Endodermal cell (in vitro differentiated cells): ENCODE measurements around the gene ASIP. TPM values are rescaled to one million over a fixed set of nuclear protein-coding genes. Genes with fewer than 3 reads are reported as not detected.

Source experiments
- DNase-seq: peaks from one replicate; pipeline ENCODE4 v3.0.0-alpha.2; 2017
- H3K27ac ChIP-seq: 2 replicates; pipeline ENCODE4 v1.5.1; 2013; ENCODE audit warnings: mild to moderate bottlenecking, low read depth, low read length, moderate library complexity
- H3K27me3 ChIP-seq: 2 replicates; pipeline ENCODE4 v1.6.1; 2013; ENCODE audit warnings: mild to moderate bottlenecking, low read length, moderate library complexity; ENCODE audit not compliant: insufficient read depth, control insufficient read depth, poor library complexity, severe bottlenecking
- H3K36me3 ChIP-seq: 2 replicates; pipeline ENCODE4 v1.7.0; 2013; ENCODE audit warnings: mild to moderate bottlenecking, low read length, moderate library complexity; ENCODE audit not compliant: control insufficient read depth, insufficient read depth
- H3K4me1 ChIP-seq: one replicate; pipeline ENCODE4 v1.7.0; 2013; ENCODE audit warnings: low read length; ENCODE audit not compliant: control insufficient read depth, insufficient read depth
- H3K4me3 ChIP-seq: 2 replicates; pipeline ENCODE4 v1.5.1; 2013; ENCODE audit warnings: mild to moderate bottlenecking, low read length, moderate library complexity
- H3K9ac ChIP-seq: 2 replicates; pipeline ENCODE4 v1.6.1; 2013; ENCODE audit warnings: mild to moderate bottlenecking, low read length, moderate library complexity; ENCODE audit not compliant: poor library complexity, severe bottlenecking; ENCODE audit errors: extremely low read depth
- H3K9me3 ChIP-seq: 2 replicates; pipeline ENCODE4 v1.6.1; 2013; ENCODE audit warnings: mild to moderate bottlenecking, low read length, moderate library complexity; ENCODE audit not compliant: control insufficient read depth
- H3K27ac Mint-ChIP-seq: 2 replicates; pipeline ENCODE4 v1.8.0; 2020; ENCODE audit warnings: mixed read lengths
- H3K27me3 Mint-ChIP-seq: 2 replicates; pipeline ENCODE4 v1.8.0; 2021; ENCODE audit warnings: mild to moderate bottlenecking, mixed read lengths; ENCODE audit not compliant: insufficient read depth
- H3K36me3 Mint-ChIP-seq: 2 replicates; pipeline ENCODE4 v1.8.0; 2020; ENCODE audit warnings: low read depth, mixed read lengths
- H3K4me1 Mint-ChIP-seq: 2 replicates; pipeline ENCODE4 v1.8.0; 2020; ENCODE audit warnings: mixed read lengths
- H3K4me3 Mint-ChIP-seq: 2 replicates; pipeline ENCODE4 v1.8.0; 2020; ENCODE audit warnings: mild to moderate bottlenecking, moderate library complexity, mixed read lengths
- H3K9me3 Mint-ChIP-seq: 2 replicates; pipeline ENCODE4 v1.8.0; 2020; ENCODE audit warnings: mild to moderate bottlenecking, mixed read lengths
- WGBS, 2 experiments: methylation state at CpG; one replicate each; pipeline versions ENCODE4 v1.1.5 to v1.1.7; 2013; ENCODE audit warnings: missing lambda C conversion rate in 2 of 2, mixed read lengths in 1 of 2; ENCODE audit not compliant: insufficient coverage in 1 of 2, insufficient read length in 1 of 2; 5-methylcytosine and 5-hydroxymethylcytosine counted together
- total RNA-seq, 2 donors: library from RNA; stranded (reverse); fragmentation: NEBNext Ultra II Directional in 1 of 2; extraction: Animal tissue kit (Norgen Biotek cat#: 25700) in 1 of 2; gene quantifications; 2 replicates in 1 of 2; 3 replicates in 1 of 2; pipeline ENCODE4 v1.2.1, GENCODE V29; 2021
- TF ChIP-seq, protein P1 (sequence below): fragments of 200-600 bp; sonication (generic); conservative IDR thresholded peaks from 2 replicates; pipeline ENCODE4 v1.5.0; 2021; ENCODE audit warnings: antibody characterized with exemption, mild to moderate bottlenecking

ASIP gene
- total RNA-seq, 2 donors from 2014 or later: not detected

DNA sequence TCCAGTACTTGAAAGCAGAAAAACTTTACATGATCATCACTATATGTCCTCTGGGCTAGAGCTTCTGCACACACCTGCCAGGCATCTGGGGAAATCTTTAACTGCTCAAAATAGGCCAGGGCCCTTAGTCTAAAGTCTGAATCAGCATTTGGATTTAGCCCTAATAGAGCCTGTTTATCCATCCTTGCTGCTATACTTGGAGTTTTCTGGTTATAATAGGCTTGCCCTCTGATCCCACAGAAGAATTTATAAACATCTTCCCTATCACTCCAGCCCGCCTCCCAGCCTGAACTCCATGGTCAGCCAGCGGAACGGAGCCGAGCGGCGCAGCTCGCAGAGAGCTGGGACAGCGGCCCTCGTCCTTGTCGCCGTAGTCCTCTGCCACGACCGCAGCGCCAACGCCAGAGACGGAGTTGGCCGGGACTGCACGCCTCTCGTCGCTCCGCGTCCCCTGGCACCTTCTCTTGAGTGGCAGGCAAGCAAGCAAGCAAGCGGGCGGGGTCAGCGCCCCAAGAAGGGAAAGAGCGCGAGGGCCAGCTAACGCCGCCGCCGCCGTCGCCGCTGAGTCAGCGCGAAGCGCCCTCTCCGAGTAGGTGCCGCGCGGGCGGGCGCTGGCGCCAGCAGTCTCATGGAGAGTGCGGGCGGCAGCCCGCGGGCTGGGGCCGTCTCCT, 25.4 kb upstream of the ASIP start:
- TF ChIP-seq, protein P1, sequence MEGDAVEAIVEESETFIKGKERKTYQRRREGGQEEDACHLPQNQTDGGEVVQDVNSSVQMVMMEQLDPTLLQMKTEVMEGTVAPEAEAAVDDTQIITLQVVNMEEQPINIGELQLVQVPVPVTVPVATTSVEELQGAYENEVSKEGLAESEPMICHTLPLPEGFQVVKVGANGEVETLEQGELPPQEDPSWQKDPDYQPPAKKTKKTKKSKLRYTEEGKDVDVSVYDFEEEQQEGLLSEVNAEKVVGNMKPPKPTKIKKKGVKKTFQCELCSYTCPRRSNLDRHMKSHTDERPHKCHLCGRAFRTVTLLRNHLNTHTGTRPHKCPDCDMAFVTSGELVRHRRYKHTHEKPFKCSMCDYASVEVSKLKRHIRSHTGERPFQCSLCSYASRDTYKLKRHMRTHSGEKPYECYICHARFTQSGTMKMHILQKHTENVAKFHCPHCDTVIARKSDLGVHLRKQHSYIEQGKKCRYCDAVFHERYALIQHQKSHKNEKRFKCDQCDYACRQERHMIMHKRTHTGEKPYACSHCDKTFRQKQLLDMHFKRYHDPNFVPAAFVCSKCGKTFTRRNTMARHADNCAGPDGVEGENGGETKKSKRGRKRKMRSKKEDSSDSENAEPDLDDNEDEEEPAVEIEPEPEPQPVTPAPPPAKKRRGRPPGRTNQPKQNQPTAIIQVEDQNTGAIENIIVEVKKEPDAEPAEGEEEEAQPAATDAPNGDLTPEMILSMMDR: peak; percentile 57
- Mint-ChIP-seq H3K9me3 (peaks cover 10% of the 10 kb centered on the region), H3K36me3 (no peaks in the 10 kb centered on the region), H3K4me1 (peaks cover 5% of the 10 kb centered on the region), H3K4me3 (peak overlapping the region; percentile 66), H3K27me3 (peaks cover 32% of the 10 kb centered on the region), H3K27ac (peak overlapping the region; percentile 89)
- Histone ChIP-seq H3K27me3 (peaks cover 30% of the 10 kb centered on the region), H3K9me3 (peaks cover 13% of the 10 kb centered on the region), H3K36me3 (no peaks in the 10 kb centered on the region), H3K4me1 (no peaks in the 10 kb centered on the region), H3K4me3 (peak overlapping the region; percentile 70), H3K27ac (no peak overlapping the region), H3K9ac (peak overlapping the region; percentile 26)
- WGBS, 2 experiments: 0 to 4% methylated on average over 16 to 49 of the region's 49 CpGs
- DNase-seq: peak; percentile 95

DNA sequence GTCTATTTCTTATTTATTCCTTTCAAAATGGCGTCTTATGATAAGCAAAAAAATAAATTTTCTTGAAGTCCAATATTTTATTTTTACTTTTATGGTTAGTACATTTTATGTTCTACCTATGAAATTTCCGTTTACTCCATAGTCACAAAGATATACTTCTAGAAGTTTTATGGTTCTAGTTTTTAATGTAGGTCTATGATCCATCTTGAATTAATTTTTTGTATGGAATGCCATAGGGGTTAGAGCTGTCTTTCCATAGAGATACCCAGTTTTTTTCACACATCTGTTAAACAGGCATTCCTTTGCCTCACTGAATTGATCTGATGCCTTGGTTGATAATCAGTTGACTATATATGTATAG, 24.9 kb upstream of the ASIP start:
- H3K4me1 ChIP-seq: no peaks in the 10 kb centered on the region
- peaks cover 10% of the 10 kb centered on the region for H3K9me3 ChIP-seq
- H3K27me3 ChIP-seq: peaks cover 30% of the 10 kb centered on the region
- H3K4me1 Mint-ChIP-seq: peaks cover 5% of the 10 kb centered on the region
- H3K9ac ChIP-seq: peak overlapping the region; percentile 26
- H3K36me3 ChIP-seq: no peaks in the 10 kb centered on the region
- WGBS, 2 experiments: no CpG with 5 or more reads among the region's 2 CpGs
- peaks cover 7% of the 10 kb centered on the region for H3K9me3 Mint-ChIP-seq
- peak overlapping the region; percentile 66 for H3K4me3 Mint-ChIP-seq
- H3K27ac ChIP-seq: no peak overlapping the region
- H3K27me3 Mint-ChIP-seq: peaks cover 33% of the 10 kb centered on the region
- peak overlapping the region; percentile 70 for H3K4me3 ChIP-seq
- TF ChIP-seq, protein P1: no peak
- H3K27ac Mint-ChIP-seq: no peak overlapping the region
- no peaks in the 10 kb centered on the region for H3K36me3 Mint-ChIP-seq
- no peak for DNase-seq

DNA sequence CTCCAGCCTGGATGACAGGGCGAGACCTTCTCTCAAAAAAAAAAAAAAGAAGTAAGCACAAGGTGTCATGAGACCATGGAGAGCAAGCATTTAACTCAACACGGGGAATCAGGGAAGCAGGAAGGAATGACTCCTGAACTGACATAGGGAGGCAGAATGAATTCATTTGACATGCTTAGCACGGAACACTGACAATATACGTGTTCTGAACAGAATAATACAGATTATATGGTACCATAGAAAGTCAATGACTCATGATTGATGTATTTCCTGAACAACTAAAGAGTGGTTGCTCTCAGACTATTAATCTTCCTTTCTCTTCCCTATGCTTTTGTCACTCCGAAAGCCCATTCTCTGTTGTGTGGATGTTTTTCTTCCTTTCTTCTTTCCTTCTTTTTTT, 20.7 kb upstream of the ASIP start:
- no peak overlapping the region for H3K4me3 ChIP-seq
- Mint-ChIP-seq H3K27me3 (peaks cover 33% of the 10 kb centered on the region), H3K36me3 (no peaks in the 10 kb centered on the region), H3K27ac (no peak overlapping the region), H3K4me1 (peaks cover 6% of the 10 kb centered on the region), H3K9me3 (peaks cover 14% of the 10 kb centered on the region), H3K4me3 (no peak overlapping the region)
- WGBS, 2 experiments: 89 to 91% methylated on average over 2 to 4 of the region's 5 CpGs
- H3K4me1 ChIP-seq: no peaks in the 10 kb centered on the region
- peaks cover 11% of the 10 kb centered on the region for H3K27me3 ChIP-seq
- DNase-seq: no peak
- TF ChIP-seq, protein P1: no peak
- no peak overlapping the region for H3K9ac ChIP-seq
- no peaks in the 10 kb centered on the region for H3K9me3 ChIP-seq
- H3K36me3 ChIP-seq: no peaks in the 10 kb centered on the region
- no peak overlapping the region for H3K27ac ChIP-seq
